WERI-Rb-1 (cell line): ENCODE data around the gene RNASE4.
"Not testable (repeated sequence)": the region's sequence is repeated elsewhere in the genome, so short reads cannot be mapped to it uniquely, and the experiment has no call there.

ENCODE experiments used
- DNase-seq: peaks from one replicate; pipeline ENCODE4 v3.0.0-alpha.2; 2020
- H3K27ac ChIP-seq: fragments of 250-450 bp; sonication (Bioruptor Pico); 2 replicates; pipeline ENCODE4 v1.5.1; 2020; ENCODE audit warnings: mild to moderate bottlenecking, moderate library complexity
- H3K27me3 ChIP-seq: fragments of 250-450 bp; sonication (Bioruptor Pico); 2 replicates; pipeline ENCODE4 v1.5.1; 2021; ENCODE audit warnings: mild to moderate bottlenecking, low read depth, moderate library complexity; ENCODE audit not compliant: insufficient read depth, severe bottlenecking
- H3K36me3 ChIP-seq: fragments of 250-450 bp; sonication (Bioruptor Pico); 2 replicates; pipeline ENCODE4 v1.5.1; 2020; ENCODE audit warnings: mild to moderate bottlenecking, moderate library complexity
- H3K4me3 ChIP-seq: 2 replicates; pipeline ENCODE4 v1.5.1; 2011; ENCODE audit warnings: low read depth, mild to moderate bottlenecking, control low read depth, low read length
- H3K9me3 ChIP-seq: fragments of 250-450 bp; sonication (Bioruptor Pico); 2 replicates; pipeline ENCODE4 v1.5.1; 2021; ENCODE audit warnings: mild to moderate bottlenecking, moderate library complexity; ENCODE audit not compliant: severe bottlenecking
- CTCF ChIP-seq: IDR thresholded peaks from 2 replicates; pipeline ENCODE4 v1.5.1; 2011; ENCODE audit warnings: low read depth, mild to moderate bottlenecking, control low read depth, inconsistent platforms, low read length

Gene RNASE4

GRCh38 chr14:20659336-20659735 is 25.0 kb upstream of the RNASE4 start:
- no peak for TF ChIP-seq CTCF
- peaks cover 83% of the 10 kb centered on the region for H3K27me3 ChIP-seq

GRCh38 chr14:20659813-20660395 is 24.5 kb upstream of the RNASE4 start:
- Histone ChIP-seq H3K27me3 (peaks cover 88% of the 10 kb centered on the region), H3K4me3 (no peak overlapping the region), H3K9me3 (no peaks in the 10 kb centered on the region), H3K36me3 (no peaks in the 10 kb centered on the region), H3K27ac (no peak overlapping the region)
- no peak for DNase-seq
- TF ChIP-seq CTCF, result no peak

More at GRCh38 chr14:20659336-20659735, 25.0 kb upstream of the RNASE4 start:
- no peak overlapping the region for H3K4me3 ChIP-seq
- no peak overlapping the region for H3K27ac ChIP-seq
- no peaks in the 10 kb centered on the region for H3K9me3 ChIP-seq
- no peaks in the 10 kb centered on the region for H3K36me3 ChIP-seq
- DNase-seq, result no peak

- no peak for TF ChIP-seq CTCF
- Histone ChIP-seq H3K9me3 (no peaks in the 10 kb centered on the region), H3K4me3 (no peak overlapping the region), H3K27me3 (peaks cover 89% of the 10 kb centered on the region), H3K36me3 (no peaks in the 10 kb centered on the region), H3K27ac (no peak overlapping the region)
- no peak for DNase-seq
These were observed 23.2 kb upstream of the RNASE4 start for GRCh38 chr14:20661197-20661596.

- H3K27me3 ChIP-seq, result peaks cover 86% of the 10 kb centered on the region
- no peak for TF ChIP-seq CTCF
- no peak overlapping the region for H3K4me3 ChIP-seq
- H3K27ac ChIP-seq, result no peak overlapping the region
- no peaks in the 10 kb centered on the region for H3K36me3 ChIP-seq
- no peak for DNase-seq
- no peaks in the 10 kb centered on the region for H3K9me3 ChIP-seq
These were observed 21.2 kb upstream of the RNASE4 start for GRCh38 chr14:20662968-20663732.

GRCh38 chr14:20666400-20666961 is 17.9 kb upstream of the RNASE4 start:
- not testable (repeated sequence) for H3K36me3 ChIP-seq, H3K27ac ChIP-seq, H3K4me3 ChIP-seq, DNase-seq, H3K9me3 ChIP-seq
- H3K27me3 ChIP-seq, result peaks cover 85% of the 10 kb centered on the region

- H3K27ac ChIP-seq, result no peak overlapping the region
- no peak for DNase-seq
- no peak for TF ChIP-seq CTCF
These were observed 16.4 kb upstream of the RNASE4 start for GRCh38 chr14:20667957-20668356.

More at GRCh38 chr14:20667957-20668356, 16.4 kb upstream of the RNASE4 start:
- no peaks in the 10 kb centered on the region for H3K9me3 ChIP-seq
- peaks cover 91% of the 10 kb centered on the region for H3K27me3 ChIP-seq
- no peaks in the 10 kb centered on the region for H3K36me3 ChIP-seq
- no peak overlapping the region for H3K4me3 ChIP-seq
